Activated CD4-positive, alpha-beta T cell treated with anti-CD3 and anti-CD28 coated beads, Interleukin-2, amount 10 ng/mL, durations not matched to agents 24 days and 14 days (primary cell): ENCODE measurements around the gene STARD8. TPM values are rescaled to one million over a fixed set of nuclear protein-coding genes. Genes with fewer than 3 reads are reported as not detected.
A peak's percentile ranks its signal among the peaks of the same experiment; 100 is the strongest.

Experiments used
- DNase-seq: peaks from one replicate; pipeline ENCODE4 v3.0.0; 2022
- H3K27ac Mint-ChIP-seq: one replicate; pipeline ENCODE4 v1.8.0; 2022; ENCODE audit warnings: mild to moderate bottlenecking, mixed read lengths
- H3K27me3 Mint-ChIP-seq: one replicate; pipeline ENCODE4 v1.8.0; 2022; ENCODE audit warnings: mixed read lengths
- H3K36me3 Mint-ChIP-seq: one replicate; pipeline ENCODE4 v1.8.0; 2022; ENCODE audit warnings: low read depth, mild to moderate bottlenecking, mixed read lengths
- H3K4me1 Mint-ChIP-seq: one replicate; pipeline ENCODE4 v1.8.0; 2021; ENCODE audit warnings: mixed read lengths
- H3K4me3 Mint-ChIP-seq: one replicate; pipeline ENCODE4 v1.8.0; 2022; ENCODE audit warnings: mild to moderate bottlenecking, moderate library complexity, mixed read lengths
- H3K9me3 Mint-ChIP-seq: one replicate; pipeline ENCODE4 v1.8.0; 2021; ENCODE audit warnings: mixed read lengths
- intact Hi-C: fragments of 100-400 bp; cut with micrococcal nuclease; formaldehyde crosslinking; loops from one replicate; pipeline ENCODE4 v1.15.1; 2023
- total RNA-seq: library from RNA; stranded (reverse); gene quantifications from 2 replicates; pipeline ENCODE4 v1.2.3, GENCODE V29; 2022

Gene STARD8
- total RNA-seq, 1 donor from 2014 or later = 2.5 TPM

DNA sequence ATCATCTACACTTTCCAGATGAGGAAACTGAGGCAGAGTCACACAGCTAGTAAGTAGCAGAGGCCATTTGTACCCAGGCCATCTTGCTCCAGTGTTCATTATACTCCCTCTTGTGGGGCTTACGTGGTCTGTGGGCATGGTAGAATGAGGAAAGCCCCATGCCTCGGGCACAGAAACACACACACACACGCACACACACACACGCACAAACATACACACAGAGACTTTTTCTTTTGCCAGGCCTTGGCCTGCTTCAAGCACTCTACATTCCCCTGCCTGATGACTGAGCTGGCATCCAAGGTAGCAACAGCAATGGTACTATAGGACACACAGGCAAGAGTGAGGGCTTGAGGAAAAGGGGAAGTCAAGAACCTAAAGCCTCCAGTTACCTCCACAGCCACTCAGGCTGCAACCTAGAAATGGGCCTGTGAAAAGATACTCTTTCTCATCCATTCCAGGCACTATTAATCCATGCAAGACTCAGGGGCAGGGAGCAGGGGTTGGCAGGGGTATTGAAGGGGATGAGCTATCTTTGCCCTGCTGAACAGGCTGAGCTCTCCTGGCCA lies 43.6 kb downstream of the STARD8 start:
- Mint-ChIP-seq H3K9me3 (no peaks in the 10 kb centered on the region), H3K4me1 (peaks cover 23% of the 10 kb centered on the region), H3K27me3 (no peaks in the 10 kb centered on the region), H3K27ac (no peak overlapping the region), H3K4me3 (no peak overlapping the region), H3K36me3 (no peaks in the 10 kb centered on the region)
- DNase-seq = no peak
- intact Hi-C loops = loop anchor here (5.0 kb wide), 1 partner anchor 189 kb away; no protein-coding TSS in a partner anchor

DNA sequence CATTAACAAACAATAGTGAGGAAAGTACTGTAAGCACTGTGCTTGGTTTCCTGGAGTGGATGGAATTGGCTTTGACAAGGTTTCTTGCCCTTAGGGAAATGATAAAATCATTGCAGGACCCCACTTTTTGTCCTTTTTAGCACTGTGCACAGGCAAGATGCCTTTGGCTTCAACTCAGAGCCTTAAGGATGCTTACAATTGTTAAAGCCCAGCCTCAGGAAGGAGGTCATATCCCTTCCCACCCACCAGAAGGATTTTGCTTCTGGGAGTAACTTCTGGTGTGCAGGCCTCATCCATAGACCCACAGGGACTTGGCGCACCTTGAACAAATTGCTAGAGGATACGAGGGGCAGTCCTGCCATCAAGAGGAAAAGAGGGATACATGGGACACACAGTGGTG lies 44.5 kb downstream of the STARD8 start:
- no peak overlapping the region for H3K27ac Mint-ChIP-seq

DNA sequence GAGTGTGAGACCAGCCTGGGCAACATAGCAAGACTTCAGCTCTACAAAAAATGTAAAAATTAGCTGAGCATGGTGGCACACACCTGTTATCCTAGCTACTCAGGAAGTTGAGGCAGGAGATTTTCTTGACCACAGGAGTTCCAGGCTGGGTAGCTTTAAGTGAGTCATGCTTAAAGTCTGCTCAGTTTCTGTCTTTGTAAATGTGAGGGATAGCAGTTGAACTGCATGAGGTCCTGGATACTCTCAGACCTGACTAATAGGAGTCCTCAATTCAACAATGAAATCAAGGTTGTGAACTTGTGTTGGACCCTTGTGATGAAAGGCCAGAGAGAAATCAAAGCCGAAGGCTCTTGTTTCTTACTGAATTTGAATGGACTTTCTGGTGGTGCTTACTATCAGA lies 45.2 kb downstream of the STARD8 start:
- Mint-ChIP-seq H3K27me3 (no peaks in the 10 kb centered on the region), H3K4me3 (peak overlapping the region; percentile 43), H3K4me1 (peaks cover 28% of the 10 kb centered on the region), H3K36me3 (no peaks in the 10 kb centered on the region), H3K9me3 (no peaks in the 10 kb centered on the region), H3K27ac (no peak overlapping the region)
- DNase-seq = no peak
- intact Hi-C loops = loop anchor here (5.0 kb wide), 1 partner anchor 190 kb away; no protein-coding TSS in a partner anchor

More for the DNA sequence above, 44.5 kb downstream of the STARD8 start:
- peaks cover 23% of the 10 kb centered on the region for H3K4me1 Mint-ChIP-seq
- intact Hi-C loops = loop anchor here (5.0 kb wide), 1 partner anchor 190 kb away; no protein-coding TSS in a partner anchor
- no peak for DNase-seq
- H3K4me3 Mint-ChIP-seq = no peak overlapping the region
- H3K36me3 Mint-ChIP-seq = no peaks in the 10 kb centered on the region
- no peaks in the 10 kb centered on the region for H3K27me3 Mint-ChIP-seq
- H3K9me3 Mint-ChIP-seq = no peaks in the 10 kb centered on the region

DNA sequence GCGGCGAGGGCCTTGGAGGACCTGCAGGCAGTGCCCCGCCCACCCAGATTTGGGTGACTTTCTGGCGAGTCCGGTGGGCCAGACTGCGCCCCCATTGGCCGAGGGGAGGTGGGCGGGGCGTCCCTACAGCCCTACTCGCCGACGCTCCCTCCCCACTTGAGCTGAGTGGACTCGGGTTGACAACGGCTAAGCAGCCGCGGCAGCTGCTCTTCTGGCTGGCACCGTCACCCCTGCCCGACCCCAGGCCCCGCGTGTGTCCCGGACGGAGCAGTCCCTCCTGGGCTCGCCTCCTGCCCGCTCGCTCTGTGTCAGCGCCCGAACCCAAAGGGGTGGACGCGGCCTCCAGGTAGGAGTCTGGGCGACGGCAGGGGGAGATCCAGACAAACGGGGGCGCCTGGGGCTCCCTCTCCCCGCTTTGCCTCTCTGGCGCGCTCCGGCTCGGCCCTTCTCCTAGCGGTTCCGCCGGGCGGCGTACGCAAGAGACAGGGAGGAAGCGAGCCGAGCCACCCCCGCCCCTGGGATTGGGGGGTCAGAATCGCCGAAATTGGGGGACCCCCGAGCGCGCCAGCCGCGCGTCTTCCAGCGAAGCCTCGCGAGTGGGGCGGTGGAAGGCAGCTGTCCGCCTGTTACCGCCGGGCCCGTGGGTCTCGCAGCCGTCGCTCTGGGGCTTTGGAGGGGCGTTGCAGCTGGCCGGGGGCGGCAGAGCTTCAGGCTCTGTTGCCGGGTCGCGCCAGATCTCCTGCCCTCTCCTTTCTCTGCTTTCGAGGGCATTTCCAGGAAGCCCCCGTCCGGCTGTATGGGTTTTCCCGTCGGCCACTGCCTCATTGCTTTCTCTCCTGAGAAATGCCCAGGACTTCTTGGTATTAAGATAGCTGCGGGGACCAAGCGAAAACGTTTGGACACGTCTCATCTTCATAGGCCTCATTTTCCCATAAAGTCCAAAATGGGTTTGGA lies 46.3 kb downstream of the STARD8 start:
- peak overlapping the region; percentile 58 for H3K27ac Mint-ChIP-seq
- intact Hi-C loops = loop anchor here (1.0 to 5.0 kb wide), 2 partner anchors 7 to 191 kb away; no protein-coding TSS in a partner anchor
- H3K27me3 Mint-ChIP-seq = no peaks in the 10 kb centered on the region
- DNase-seq = peak; percentile 67
- H3K9me3 Mint-ChIP-seq = no peaks in the 10 kb centered on the region
- H3K4me1 Mint-ChIP-seq = peaks cover 28% of the 10 kb centered on the region
- peak overlapping the region; percentile 79 for H3K4me3 Mint-ChIP-seq
- no peaks in the 10 kb centered on the region for H3K36me3 Mint-ChIP-seq

DNA sequence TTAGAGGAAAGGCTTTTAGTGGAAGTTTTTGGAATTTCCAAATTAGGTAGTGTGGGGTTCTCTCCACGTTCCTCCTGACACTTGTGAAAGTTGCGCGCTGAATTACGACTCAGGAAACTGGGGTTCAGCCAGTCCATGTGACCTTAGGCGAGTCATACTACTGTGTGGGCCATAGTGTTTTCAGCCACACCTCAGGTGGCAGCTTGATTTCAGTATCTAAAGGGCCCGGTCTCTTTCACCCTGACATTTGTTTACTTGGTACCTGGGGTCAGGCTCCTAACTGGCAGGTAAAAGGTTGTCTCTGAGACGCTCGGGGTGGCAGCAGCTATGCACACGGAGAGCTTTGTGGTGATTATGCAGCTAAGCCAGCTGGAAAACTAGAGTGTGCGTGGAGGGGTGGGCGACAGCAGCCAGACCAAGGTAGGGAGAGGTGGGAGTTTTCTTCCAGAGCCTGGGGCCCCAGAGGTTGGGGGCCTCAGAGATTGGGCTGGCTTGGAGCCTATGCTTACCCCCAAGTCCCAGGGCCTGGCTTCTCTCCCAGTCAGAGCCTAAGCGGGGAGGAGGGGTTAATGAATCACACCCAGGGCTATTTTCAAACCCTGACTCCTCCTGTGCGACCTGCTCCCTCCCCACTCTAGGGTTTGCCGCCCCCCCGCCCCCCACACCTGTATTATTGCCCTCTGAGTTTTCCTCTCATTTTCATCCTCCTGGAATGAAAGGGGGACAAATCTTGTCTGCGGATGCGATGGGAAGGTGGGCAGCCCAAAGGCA lies 47.2 kb downstream of the STARD8 start:
- peak; percentile 61 for DNase-seq
- H3K9me3 Mint-ChIP-seq = no peaks in the 10 kb centered on the region
- H3K4me3 Mint-ChIP-seq = peak overlapping the region; percentile 79
- peaks cover 28% of the 10 kb centered on the region for H3K4me1 Mint-ChIP-seq
- H3K27ac Mint-ChIP-seq = peak overlapping the region; percentile 58
- intact Hi-C loops = loop anchor here (1.0 to 5.0 kb wide), 2 partner anchors 8 to 192 kb away; no protein-coding TSS in a partner anchor
- H3K27me3 Mint-ChIP-seq = no peaks in the 10 kb centered on the region
- H3K36me3 Mint-ChIP-seq = no peaks in the 10 kb centered on the region

DNA sequence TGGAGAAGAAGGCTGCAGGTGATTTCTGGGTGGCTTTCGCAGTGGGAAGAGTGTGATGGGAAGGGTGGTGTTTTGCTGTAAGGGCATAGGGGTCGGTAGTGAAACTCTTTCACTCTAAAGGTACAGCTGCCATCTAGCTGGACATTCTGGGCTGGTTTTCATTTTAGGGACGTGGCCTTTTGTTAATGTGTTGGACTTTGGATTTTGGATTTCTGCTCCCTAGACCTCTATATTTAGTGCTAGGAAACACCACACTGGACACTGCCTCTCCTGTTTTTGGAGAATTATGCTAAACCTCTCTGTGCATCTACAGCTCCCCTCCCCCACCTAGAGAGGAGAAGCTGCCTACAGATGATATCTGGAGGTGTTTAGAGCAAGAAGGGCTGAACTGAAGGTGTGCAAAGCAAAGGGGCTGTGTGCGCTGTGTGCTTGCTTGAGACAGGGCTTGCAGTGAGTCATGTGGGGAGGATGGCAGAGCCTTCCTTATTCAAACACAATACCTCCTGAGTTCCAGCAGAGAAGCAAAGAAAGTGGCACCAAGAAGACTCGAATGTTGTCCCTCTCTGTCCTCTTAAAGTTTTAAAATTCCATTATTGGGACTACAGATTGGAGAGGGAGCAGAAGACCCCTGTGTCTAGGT lies 47.9 kb downstream of the STARD8 start:
- Mint-ChIP-seq H3K27me3 (no peaks in the 10 kb centered on the region), H3K36me3 (no peaks in the 10 kb centered on the region), H3K9me3 (no peaks in the 10 kb centered on the region), H3K27ac (peak overlapping the region; percentile 53), H3K4me1 (peaks cover 28% of the 10 kb centered on the region), H3K4me3 (peak overlapping the region; percentile 42)
- no peak for DNase-seq
- intact Hi-C loops = no loop called here

DNA sequence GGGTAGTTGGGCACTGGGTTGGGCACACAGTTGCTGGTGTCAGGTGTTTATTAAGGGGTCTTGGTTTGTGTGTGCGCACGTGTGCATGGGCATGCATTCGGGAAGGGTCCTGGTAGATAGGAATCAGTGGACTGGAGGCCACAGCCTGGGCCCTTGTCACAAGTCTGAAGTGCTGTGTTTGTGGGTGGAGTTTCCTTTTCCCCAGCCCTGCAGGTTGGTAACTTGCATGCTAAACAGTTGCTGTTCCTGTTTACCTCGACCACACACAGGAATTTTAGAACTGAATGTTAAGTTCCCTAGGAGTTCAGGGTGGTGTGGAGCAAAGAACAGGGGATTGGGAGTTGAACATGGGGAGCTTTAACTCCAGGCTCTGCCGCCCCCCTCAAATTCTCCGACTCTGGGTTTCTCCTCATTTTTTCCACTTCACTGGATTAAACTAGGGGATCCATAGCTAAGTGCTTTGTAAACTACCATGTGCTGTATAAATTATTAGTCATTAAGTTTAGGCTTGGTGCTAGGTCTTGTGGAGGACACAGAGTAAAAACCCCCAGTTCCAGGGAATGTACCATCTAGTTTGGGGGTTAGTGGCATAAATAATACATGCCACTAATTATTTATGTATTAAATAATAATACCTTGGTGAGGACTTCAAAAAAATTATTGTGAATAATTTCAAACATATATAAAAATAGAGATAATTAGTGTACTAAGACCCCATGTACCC lies 49.0 kb downstream of the STARD8 start:
- no peak for DNase-seq
- Mint-ChIP-seq H3K4me1 (peaks cover 28% of the 10 kb centered on the region), H3K36me3 (no peaks in the 10 kb centered on the region), H3K27me3 (no peaks in the 10 kb centered on the region), H3K4me3 (peak overlapping the region; percentile 51), H3K27ac (no peak overlapping the region), H3K9me3 (no peaks in the 10 kb centered on the region)
- intact Hi-C loops = no loop called here

DNA sequence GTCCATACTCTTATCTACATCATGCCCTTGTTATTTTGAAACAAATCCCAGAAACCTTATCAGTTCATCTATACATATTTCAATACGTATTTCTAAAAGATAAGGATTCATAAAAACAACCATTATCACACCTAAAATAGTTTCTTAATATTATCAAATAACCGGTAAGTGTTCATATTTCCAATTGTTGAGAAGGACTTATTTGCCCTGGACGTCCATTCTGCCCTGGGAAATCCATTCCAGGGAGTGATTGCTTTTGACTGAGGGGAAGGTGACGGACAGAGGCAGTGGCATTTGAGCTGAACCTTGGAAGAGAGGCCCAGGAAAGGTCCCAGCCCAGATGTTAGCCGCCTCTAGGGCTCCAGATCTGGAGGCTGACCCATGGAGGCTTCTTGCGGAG lies 49.6 kb downstream of the STARD8 start:
- intact Hi-C loops = no loop called here
- Mint-ChIP-seq H3K9me3 (no peaks in the 10 kb centered on the region), H3K27ac (no peak overlapping the region), H3K4me3 (no peak overlapping the region), H3K27me3 (no peaks in the 10 kb centered on the region), H3K36me3 (no peaks in the 10 kb centered on the region), H3K4me1 (peaks cover 28% of the 10 kb centered on the region)
- no peak for DNase-seq

DNA sequence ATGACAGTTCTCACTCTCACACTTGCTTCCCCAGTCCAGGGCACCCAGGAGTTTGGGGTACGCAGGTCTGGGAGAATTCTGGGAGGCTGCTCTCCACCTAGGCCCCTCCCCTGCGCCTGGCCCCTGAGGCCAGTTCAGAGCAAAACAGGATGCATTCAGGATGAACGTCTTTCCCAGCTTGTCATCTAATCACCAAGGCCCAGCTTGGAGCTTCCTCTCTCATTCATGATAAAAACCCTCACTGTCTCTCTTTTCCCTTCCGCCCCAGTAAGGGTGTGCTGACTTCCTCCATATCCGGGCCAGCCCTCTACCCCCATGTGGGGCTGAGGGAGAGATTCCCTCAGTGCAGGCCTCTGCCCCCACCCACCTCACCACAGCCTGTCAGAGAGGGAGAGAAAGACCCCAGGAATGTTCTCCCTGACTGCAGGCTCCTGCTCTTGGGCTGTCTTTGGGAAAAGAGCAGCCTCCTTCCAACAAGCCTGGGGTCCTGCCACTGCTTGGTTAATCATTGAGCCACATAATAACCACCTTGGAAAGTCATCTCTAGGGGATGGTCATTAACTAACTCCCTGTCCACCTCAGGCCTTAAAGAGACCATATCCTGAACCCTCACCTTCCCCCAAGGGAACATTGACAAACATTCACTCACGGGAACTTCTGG lies 50.1 kb downstream of the STARD8 start:
- H3K4me3 Mint-ChIP-seq = no peak overlapping the region
- H3K9me3 Mint-ChIP-seq = no peaks in the 10 kb centered on the region
- DNase-seq = no peak
- intact Hi-C loops = no loop called here
- H3K27me3 Mint-ChIP-seq = no peaks in the 10 kb centered on the region
- peaks cover 25% of the 10 kb centered on the region for H3K4me1 Mint-ChIP-seq
- H3K27ac Mint-ChIP-seq = no peak overlapping the region
- H3K36me3 Mint-ChIP-seq = no peaks in the 10 kb centered on the region

DNA sequence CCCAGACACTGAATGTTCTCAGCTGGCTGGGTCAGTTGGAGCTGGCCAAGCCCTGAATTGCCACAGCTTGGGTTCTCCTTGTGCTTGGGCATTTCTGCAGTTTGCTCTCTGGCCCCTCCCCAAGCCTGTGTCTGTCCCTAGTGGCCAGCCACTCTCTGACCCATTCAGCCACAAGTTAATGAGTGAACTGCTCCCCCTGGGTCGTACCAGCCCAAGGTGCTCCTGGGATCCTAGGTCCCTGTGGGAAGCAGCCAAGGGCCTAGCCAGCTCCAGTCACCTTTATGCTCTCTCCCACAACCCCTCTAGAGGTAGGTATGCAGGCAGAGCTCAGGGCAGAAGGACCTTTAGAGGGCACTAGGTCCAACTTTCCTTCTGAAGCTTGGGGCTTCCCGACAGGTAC lies 51.5 kb downstream of the STARD8 start:
- DNase-seq = no peak
- H3K4me3 Mint-ChIP-seq = no peak overlapping the region
- intact Hi-C loops = no loop called here
- H3K36me3 Mint-ChIP-seq = no peaks in the 10 kb centered on the region
- H3K27ac Mint-ChIP-seq = no peak overlapping the region
- no peaks in the 10 kb centered on the region for H3K27me3 Mint-ChIP-seq
- H3K4me1 Mint-ChIP-seq = peaks cover 21% of the 10 kb centered on the region
- H3K9me3 Mint-ChIP-seq = no peaks in the 10 kb centered on the region

DNA sequence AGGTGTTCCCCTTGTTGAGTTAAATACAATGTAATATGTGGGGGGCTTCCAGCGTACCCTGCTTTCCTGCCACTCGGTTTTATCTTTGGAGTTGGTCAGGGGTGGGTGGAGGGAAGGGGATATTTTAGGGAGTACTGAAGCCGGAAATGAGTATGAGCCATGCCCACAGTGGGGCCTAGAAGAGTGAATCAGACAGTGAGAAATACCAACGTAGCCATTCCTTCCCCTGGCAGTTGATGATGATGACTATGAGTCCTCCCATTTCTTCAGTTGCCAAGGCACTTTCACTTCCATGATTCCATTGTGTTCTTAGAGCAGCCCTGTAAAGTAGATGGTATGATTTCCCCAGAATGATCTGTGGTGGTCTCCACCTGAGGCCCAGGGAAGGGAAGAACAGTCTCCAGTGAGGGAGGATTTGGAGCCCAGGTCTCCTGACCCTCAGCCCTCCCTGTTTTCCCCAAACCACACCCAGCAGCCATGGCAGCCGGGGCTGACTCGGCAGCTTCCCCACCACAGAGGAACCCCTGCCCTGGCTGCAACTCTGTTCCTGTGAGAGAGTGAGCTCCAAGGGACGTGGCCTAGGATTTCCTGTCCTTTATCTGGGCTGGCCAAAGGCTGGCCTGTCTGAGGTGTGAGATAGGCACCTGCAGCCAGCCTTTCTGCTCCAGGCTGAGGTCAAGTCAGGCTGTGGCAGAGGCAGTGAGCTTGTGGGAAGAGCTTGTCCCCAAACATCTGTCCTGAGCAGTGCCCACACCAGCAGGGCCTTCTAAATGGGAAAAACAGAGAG lies 52.7 kb downstream of the STARD8 start:
- Mint-ChIP-seq H3K4me3 (no peak overlapping the region), H3K9me3 (no peaks in the 10 kb centered on the region), H3K27ac (no peak overlapping the region), H3K36me3 (no peaks in the 10 kb centered on the region), H3K4me1 (peaks cover 20% of the 10 kb centered on the region), H3K27me3 (no peaks in the 10 kb centered on the region)
- intact Hi-C loops = no loop called here
- no peak for DNase-seq

DNA sequence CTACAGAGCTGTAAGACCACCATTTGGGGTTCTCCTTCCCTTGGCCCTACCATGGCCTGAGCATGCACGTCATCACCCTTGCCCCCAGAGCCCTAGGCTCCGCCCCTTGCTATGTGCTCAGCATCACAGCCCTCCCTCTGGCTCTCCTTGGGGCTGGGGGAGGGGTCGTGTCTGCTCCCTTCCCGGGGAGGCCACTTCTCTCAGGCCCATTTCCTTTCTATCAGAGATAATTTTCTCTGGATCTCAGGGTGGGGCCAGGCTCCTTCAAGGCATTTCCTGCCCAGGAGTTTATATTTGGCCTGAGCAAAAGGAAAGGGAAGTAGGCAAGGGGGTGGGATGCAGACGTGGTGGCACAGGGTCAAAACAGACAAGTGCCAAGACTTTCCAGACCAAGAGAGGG lies 55.9 kb downstream of the STARD8 start:
- intact Hi-C loops = no loop called here
- no peak overlapping the region for H3K27ac Mint-ChIP-seq
- H3K36me3 Mint-ChIP-seq = no peaks in the 10 kb centered on the region
- DNase-seq = no peak
- H3K27me3 Mint-ChIP-seq = no peaks in the 10 kb centered on the region
- H3K4me1 Mint-ChIP-seq = peaks cover 3% of the 10 kb centered on the region
- no peak overlapping the region for H3K4me3 Mint-ChIP-seq
- H3K9me3 Mint-ChIP-seq = no peaks in the 10 kb centered on the region
